WTC11 (cell line): Measurements from ENCODE around the gene IGSF6. TPM values are rescaled to one million over a fixed set of nuclear protein-coding genes. Genes with fewer than 3 reads are reported as not detected.

Source experiments
- ATAC-seq: fragments of 200-7000 bp; cut with Tn5 transposase; 2 replicates; pipeline ENCODE4 v1.10.0; 2021; ENCODE audit warnings: mild to moderate bottlenecking, moderate library complexity
- CTCF ChIA-PET: fragments of 300-600 bp; sonication (Branson Sonifier 250); formaldehyde crosslinking; loops from one replicate; lab custom pipeline; 2021; ENCODE audit warnings: antibody characterized with exemption; lab: Charles Lee
- POLR2A ChIA-PET: fragments of 350-600 bp; sonication (Branson Sonifier 250); formaldehyde crosslinking; loops from one replicate; lab custom pipeline; 2021; ENCODE audit warnings: antibody characterized with exemption; lab: Charles Lee
- DNase-seq: peaks from one replicate; pipeline ENCODE4 v3.0.0; 2021; ENCODE audit warnings: low spot score
- H3K27ac Mint-ChIP-seq: 2 replicates; pipeline ENCODE4 v1.8.0; 2021; ENCODE audit warnings: mixed read lengths
- H3K27me3 Mint-ChIP-seq: 2 replicates; pipeline ENCODE4 v1.8.0; 2021; ENCODE audit warnings: low read depth, mild to moderate bottlenecking, moderate library complexity, mixed read lengths
- H3K36me3 Mint-ChIP-seq: 2 replicates; pipeline ENCODE4 v1.8.0; 2021; ENCODE audit warnings: mixed read lengths
- H3K4me1 Mint-ChIP-seq: 2 replicates; pipeline ENCODE4 v1.8.0; 2022; ENCODE audit warnings: mixed read lengths
- H3K4me3 Mint-ChIP-seq: 2 replicates; pipeline ENCODE4 v1.8.0; 2021; ENCODE audit warnings: mild to moderate bottlenecking, moderate library complexity, mixed read lengths
- H3K9me3 Mint-ChIP-seq: 2 replicates; pipeline ENCODE4 v1.8.0; 2021; ENCODE audit warnings: mixed read lengths
- GABPB1 ChIP-seq: sonication (generic); formaldehyde crosslinking; IDR thresholded peaks from 2 replicates; pipeline ENCODE4 v1.8.1; 2023; ENCODE audit warnings: mild to moderate bottlenecking, missing genetic modification reagents
- GRHL2 ChIP-seq: fragments of 250-450 bp; sonication (Bioruptor Pico); IDR thresholded peaks from 2 replicates; pipeline ENCODE4 v1.8.0; 2022; ENCODE audit warnings: mild to moderate bottlenecking, moderate library complexity; ENCODE audit not compliant: insufficient replicate concordance, severe bottlenecking
- MYBL2 ChIP-seq: sonication (generic); formaldehyde crosslinking; IDR thresholded peaks from 2 replicates; pipeline ENCODE4 v1.8.1; 2023; ENCODE audit warnings: mild to moderate bottlenecking, moderate library complexity, missing genetic modification reagents
- NFE2L1 ChIP-seq: sonication (generic); formaldehyde crosslinking; IDR thresholded peaks from 2 replicates; pipeline ENCODE4 v1.8.1; 2023; ENCODE audit warnings: missing genetic modification reagents
- NR3C1 ChIP-seq: sonication (generic); formaldehyde crosslinking; conservative IDR thresholded peaks from 2 replicates; pipeline ENCODE4 v1.8.1; 2023; ENCODE audit warnings: low read depth, mild to moderate bottlenecking, missing genetic modification reagents
- RELA ChIP-seq: sonication (generic); formaldehyde crosslinking; IDR thresholded peaks from 2 replicates; pipeline ENCODE4 v1.8.1; 2022; ENCODE audit warnings: missing genetic modification reagents, mild to moderate bottlenecking, borderline replicate concordance
- SMAD4 ChIP-seq: sonication (generic); formaldehyde crosslinking; IDR thresholded peaks from 2 replicates; pipeline ENCODE4 v1.8.0; 2022; ENCODE audit warnings: mild to moderate bottlenecking, missing genetic modification reagents
- ZBTB21 ChIP-seq: sonication (generic); formaldehyde crosslinking; IDR thresholded peaks from 2 replicates; pipeline ENCODE4 v1.8.1; 2023; ENCODE audit warnings: mild to moderate bottlenecking, missing genetic modification reagents, borderline replicate concordance
- ZNF232 ChIP-seq: sonication (generic); formaldehyde crosslinking; IDR thresholded peaks from 2 replicates; pipeline ENCODE4 v1.8.0; 2022; ENCODE audit warnings: mild to moderate bottlenecking, missing genetic modification reagents
- ZNF317 ChIP-seq: sonication (generic); formaldehyde crosslinking; IDR thresholded peaks from 2 replicates; pipeline ENCODE4 v1.8.1; 2023; ENCODE audit warnings: low read depth, mild to moderate bottlenecking, moderate library complexity, missing genetic modification reagents, borderline replicate concordance
- ZNF396 ChIP-seq: fragments of 250-450 bp; sonication (Bioruptor Pico); IDR thresholded peaks from 2 replicates; pipeline ENCODE4 v1.8.0; 2021; ENCODE audit warnings: mild to moderate bottlenecking, moderate library complexity, borderline replicate concordance
- total RNA-seq: library from RNA; stranded (reverse); gene quantifications from 3 replicates; pipeline ENCODE4 v1.2.3, GENCODE V29; 2021
- TF ChIP-seq, protein P1 (sequence below): fragments of 250-450 bp; sonication (Bioruptor Pico); IDR thresholded peaks from 2 replicates; pipeline ENCODE4 v2.1.2; 2022; ENCODE audit warnings: mild to moderate bottlenecking, moderate library complexity
- TF ChIP-seq, protein P2 (sequence below): sonication (generic); formaldehyde crosslinking; IDR thresholded peaks from 2 replicates; pipeline ENCODE4 v1.8.0; 2022; ENCODE audit warnings: mild to moderate bottlenecking, missing genetic modification reagents
- TF ChIP-seq, protein P3 (sequence below): sonication (generic); formaldehyde crosslinking; IDR thresholded peaks from 2 replicates; pipeline ENCODE4 v1.8.0; 2023; ENCODE audit warnings: missing genetic modification reagents
- TF ChIP-seq, protein P4 (sequence below): fragments of 250-450 bp; sonication (Bioruptor Pico); IDR thresholded peaks from 2 replicates; pipeline ENCODE4 v1.9.0; 2021; ENCODE audit warnings: mild to moderate bottlenecking, borderline replicate concordance
- TF ChIP-seq, protein P5 (sequence below): sonication (generic); formaldehyde crosslinking; IDR thresholded peaks from 2 replicates; pipeline ENCODE4 v1.8.1; 2022; ENCODE audit warnings: low read depth, mild to moderate bottlenecking, moderate library complexity, missing genetic modification reagents, borderline replicate concordance
- TF ChIP-seq, protein P6 (sequence below): fragments of 250-450 bp; sonication (Bioruptor Pico); IDR thresholded peaks from 2 replicates; pipeline ENCODE4 v1.9.0; 2021; ENCODE audit warnings: mild to moderate bottlenecking

The IGSF6 gene
- total RNA-seq, 1 experiment from 2014 or later: not detected

DNA sequence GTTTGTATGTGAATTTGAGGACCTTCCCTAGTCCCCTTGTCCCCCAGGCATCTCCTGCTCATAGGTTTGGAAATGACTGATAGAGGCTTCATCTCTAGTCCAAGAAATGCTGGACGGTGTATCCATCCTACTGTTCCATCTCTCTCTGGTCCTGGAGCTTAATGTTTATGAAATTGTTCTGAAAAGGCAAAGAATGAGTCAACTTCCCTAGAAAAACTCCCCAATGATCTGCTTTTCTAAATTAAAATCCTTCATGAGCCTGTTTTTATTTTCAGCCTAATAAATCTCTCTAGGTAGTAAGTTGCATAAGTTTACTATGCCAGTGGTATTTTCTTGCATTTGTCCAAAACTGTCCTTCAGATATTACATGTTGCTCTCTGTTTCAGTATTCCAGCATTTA, 2.1 kb upstream of the IGSF6 start:
- Mint-ChIP-seq H3K27ac (no peak overlapping the region), H3K27me3 (no peaks in the 10 kb centered on the region), H3K36me3 (peaks cover 12% of the 10 kb centered on the region; the same call in 1 of the 2 replicates), H3K9me3 (no peaks in the 10 kb centered on the region), H3K4me3 (no peak overlapping the region), H3K4me1 (peaks cover 3% of the 10 kb centered on the region; the same call in 1 of the 2 replicates)
- ChIA-PET CTCF (interaction anchor here (1.3 kb wide), 1 partner anchor 47 kb away, joined by 3 read pairs; no protein-coding TSS in a partner anchor), POLR2A (no interaction called here)
- TF ChIP-seq, protein P1, sequence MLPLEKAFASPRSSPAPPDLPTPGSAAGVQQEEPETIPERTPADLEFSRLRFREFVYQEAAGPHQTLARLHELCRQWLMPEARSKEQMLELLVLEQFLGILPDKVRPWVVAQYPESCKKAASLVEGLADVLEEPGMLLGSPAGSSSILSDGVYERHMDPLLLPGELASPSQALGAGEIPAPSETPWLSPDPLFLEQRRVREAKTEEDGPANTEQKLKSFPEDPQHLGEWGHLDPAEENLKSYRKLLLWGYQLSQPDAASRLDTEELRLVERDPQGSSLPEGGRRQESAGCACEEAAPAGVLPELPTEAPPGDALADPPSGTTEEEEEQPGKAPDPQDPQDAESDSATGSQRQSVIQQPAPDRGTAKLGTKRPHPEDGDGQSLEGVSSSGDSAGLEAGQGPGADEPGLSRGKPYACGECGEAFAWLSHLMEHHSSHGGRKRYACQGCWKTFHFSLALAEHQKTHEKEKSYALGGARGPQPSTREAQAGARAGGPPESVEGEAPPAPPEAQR (CRISPR knock-in tag): no peak
- TF ChIP-seq GRHL2 (CRISPR knock-in tag) (no peak), NFE2L1 (CRISPR knock-in tag) (no peak), RELA (no peak), NR3C1 (CRISPR knock-in tag) (no peak), MYBL2 (no peak), ZNF317 (CRISPR knock-in tag) (no peak), ZNF396 (CRISPR knock-in tag) (no peak), GABPB1 (no peak)
- TF ChIP-seq, protein P2, sequence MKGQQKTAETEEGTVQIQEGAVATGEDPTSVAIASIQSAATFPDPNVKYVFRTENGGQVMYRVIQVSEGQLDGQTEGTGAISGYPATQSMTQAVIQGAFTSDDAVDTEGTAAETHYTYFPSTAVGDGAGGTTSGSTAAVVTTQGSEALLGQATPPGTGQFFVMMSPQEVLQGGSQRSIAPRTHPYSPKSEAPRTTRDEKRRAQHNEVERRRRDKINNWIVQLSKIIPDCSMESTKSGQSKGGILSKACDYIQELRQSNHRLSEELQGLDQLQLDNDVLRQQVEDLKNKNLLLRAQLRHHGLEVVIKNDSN (CRISPR knock-in tag): no peak
- TF ChIP-seq, protein P3, sequence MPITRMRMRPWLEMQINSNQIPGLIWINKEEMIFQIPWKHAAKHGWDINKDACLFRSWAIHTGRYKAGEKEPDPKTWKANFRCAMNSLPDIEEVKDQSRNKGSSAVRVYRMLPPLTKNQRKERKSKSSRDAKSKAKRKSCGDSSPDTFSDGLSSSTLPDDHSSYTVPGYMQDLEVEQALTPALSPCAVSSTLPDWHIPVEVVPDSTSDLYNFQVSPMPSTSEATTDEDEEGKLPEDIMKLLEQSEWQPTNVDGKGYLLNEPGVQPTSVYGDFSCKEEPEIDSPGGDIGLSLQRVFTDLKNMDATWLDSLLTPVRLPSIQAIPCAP: no peak
- TF ChIP-seq, protein P4, sequence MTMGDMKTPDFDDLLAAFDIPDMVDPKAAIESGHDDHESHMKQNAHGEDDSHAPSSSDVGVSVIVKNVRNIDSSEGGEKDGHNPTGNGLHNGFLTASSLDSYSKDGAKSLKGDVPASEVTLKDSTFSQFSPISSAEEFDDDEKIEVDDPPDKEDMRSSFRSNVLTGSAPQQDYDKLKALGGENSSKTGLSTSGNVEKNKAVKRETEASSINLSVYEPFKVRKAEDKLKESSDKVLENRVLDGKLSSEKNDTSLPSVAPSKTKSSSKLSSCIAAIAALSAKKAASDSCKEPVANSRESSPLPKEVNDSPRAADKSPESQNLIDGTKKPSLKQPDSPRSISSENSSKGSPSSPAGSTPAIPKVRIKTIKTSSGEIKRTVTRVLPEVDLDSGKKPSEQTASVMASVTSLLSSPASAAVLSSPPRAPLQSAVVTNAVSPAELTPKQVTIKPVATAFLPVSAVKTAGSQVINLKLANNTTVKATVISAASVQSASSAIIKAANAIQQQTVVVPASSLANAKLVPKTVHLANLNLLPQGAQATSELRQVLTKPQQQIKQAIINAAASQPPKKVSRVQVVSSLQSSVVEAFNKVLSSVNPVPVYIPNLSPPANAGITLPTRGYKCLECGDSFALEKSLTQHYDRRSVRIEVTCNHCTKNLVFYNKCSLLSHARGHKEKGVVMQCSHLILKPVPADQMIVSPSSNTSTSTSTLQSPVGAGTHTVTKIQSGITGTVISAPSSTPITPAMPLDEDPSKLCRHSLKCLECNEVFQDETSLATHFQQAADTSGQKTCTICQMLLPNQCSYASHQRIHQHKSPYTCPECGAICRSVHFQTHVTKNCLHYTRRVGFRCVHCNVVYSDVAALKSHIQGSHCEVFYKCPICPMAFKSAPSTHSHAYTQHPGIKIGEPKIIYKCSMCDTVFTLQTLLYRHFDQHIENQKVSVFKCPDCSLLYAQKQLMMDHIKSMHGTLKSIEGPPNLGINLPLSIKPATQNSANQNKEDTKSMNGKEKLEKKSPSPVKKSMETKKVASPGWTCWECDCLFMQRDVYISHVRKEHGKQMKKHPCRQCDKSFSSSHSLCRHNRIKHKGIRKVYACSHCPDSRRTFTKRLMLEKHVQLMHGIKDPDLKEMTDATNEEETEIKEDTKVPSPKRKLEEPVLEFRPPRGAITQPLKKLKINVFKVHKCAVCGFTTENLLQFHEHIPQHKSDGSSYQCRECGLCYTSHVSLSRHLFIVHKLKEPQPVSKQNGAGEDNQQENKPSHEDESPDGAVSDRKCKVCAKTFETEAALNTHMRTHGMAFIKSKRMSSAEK (CRISPR knock-in tag): no peak
- TF ChIP-seq, protein P5, sequence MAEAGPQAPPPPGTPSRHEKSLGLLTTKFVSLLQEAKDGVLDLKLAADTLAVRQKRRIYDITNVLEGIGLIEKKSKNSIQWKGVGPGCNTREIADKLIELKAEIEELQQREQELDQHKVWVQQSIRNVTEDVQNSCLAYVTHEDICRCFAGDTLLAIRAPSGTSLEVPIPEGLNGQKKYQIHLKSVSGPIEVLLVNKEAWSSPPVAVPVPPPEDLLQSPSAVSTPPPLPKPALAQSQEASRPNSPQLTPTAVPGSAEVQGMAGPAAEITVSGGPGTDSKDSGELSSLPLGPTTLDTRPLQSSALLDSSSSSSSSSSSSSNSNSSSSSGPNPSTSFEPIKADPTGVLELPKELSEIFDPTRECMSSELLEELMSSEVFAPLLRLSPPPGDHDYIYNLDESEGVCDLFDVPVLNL (CRISPR knock-in tag): no peak
- DNase-seq (no peak), ATAC-seq (no peak)

DNA sequence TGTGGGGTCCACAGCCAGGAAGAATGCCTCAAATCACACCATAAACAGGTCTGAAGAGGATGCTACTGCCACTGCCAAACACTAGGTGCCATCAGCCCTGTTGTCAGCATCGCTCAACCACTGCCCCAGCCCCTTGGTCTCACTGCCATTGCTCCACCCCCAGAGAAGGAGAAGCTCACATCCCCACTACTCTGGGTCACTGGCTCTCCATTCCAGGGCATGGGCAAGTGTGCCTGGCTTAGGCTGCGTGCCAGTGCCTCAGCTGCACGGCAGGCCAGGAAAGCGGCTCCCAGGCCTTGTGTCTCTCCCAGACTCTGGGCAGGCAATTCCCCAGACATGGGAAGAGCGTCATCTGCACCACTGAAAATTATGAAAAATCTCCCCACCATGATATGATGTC, 1.2 kb upstream of the IGSF6 start:
- Mint-ChIP-seq H3K27ac (no peak overlapping the region), H3K4me3 (no peak overlapping the region), H3K36me3 (peaks cover 12% of the 10 kb centered on the region; the same call in 1 of the 2 replicates), H3K27me3 (no peaks in the 10 kb centered on the region), H3K4me1 (peaks cover 3% of the 10 kb centered on the region; the same call in 1 of the 2 replicates), H3K9me3 (no peaks in the 10 kb centered on the region)
- ATAC-seq (peak; percentile 85), DNase-seq (no peak)
- no peak for TF ChIP-seq ZNF232
- no peak for TF ChIP-seq ZBTB21
- TF ChIP-seq SMAD4 (CRISPR knock-in tag): no peak
- TF ChIP-seq GRHL2 (CRISPR knock-in tag): no peak
- TF ChIP-seq, protein P6, sequence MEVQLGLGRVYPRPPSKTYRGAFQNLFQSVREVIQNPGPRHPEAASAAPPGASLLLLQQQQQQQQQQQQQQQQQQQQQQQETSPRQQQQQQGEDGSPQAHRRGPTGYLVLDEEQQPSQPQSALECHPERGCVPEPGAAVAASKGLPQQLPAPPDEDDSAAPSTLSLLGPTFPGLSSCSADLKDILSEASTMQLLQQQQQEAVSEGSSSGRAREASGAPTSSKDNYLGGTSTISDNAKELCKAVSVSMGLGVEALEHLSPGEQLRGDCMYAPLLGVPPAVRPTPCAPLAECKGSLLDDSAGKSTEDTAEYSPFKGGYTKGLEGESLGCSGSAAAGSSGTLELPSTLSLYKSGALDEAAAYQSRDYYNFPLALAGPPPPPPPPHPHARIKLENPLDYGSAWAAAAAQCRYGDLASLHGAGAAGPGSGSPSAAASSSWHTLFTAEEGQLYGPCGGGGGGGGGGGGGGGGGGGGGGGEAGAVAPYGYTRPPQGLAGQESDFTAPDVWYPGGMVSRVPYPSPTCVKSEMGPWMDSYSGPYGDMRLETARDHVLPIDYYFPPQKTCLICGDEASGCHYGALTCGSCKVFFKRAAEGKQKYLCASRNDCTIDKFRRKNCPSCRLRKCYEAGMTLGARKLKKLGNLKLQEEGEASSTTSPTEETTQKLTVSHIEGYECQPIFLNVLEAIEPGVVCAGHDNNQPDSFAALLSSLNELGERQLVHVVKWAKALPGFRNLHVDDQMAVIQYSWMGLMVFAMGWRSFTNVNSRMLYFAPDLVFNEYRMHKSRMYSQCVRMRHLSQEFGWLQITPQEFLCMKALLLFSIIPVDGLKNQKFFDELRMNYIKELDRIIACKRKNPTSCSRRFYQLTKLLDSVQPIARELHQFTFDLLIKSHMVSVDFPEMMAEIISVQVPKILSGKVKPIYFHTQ (CRISPR knock-in tag): no peak
- ChIA-PET CTCF (interaction anchor here (1.0 to 1.3 kb wide), 2 partner anchors 31 to 48 kb away, joined by 3 read pairs; no protein-coding TSS in a partner anchor), POLR2A (no interaction called here)
